CD4-positive, alpha-beta T cell (primary cell): ENCODE results near the gene PRXL2B. TPM values are rescaled to one million over a fixed set of nuclear protein-coding genes. Genes with fewer than 3 reads are reported as not detected.

Experiments used
- ATAC-seq: fragments of 200-7000 bp; cut with Tn5 transposase; one replicate; pipeline ENCODE4 v1.10.0; 2022; ENCODE audit warnings: mild to moderate bottlenecking; ENCODE audit not compliant: poor library complexity
- CTCF ChIA-PET: fragments of 350-600 bp; sonication (Branson Sonifier 250); formaldehyde crosslinking; loops from one replicate; lab custom pipeline; 2021; ENCODE audit warnings: antibody characterized with exemption, inconsistent platforms; lab: Charles Lee
- POLR2A ChIA-PET: fragments of 350-600 bp; sonication (Branson Sonifier 250); formaldehyde crosslinking; loops from one replicate; lab custom pipeline; 2021; ENCODE audit warnings: antibody characterized with exemption, inconsistent platforms; lab: Charles Lee
- DNase-seq, 14 experiments: peaks; one replicate each; pipeline ENCODE4 v3.0.0-alpha.2; 2013 to 2020; ENCODE audit warnings: mixed read lengths in 2 of 14
- H3K27ac ChIP-seq, 2 donors: one replicate each; pipeline versions ENCODE4 v1.5.1 to v1.7.0; 2013; ENCODE audit warnings: low read length in 2 of 2, low read depth in 1 of 2, mild to moderate bottlenecking in 1 of 2
- H3K27me3 ChIP-seq, 2 experiments: 1 replicate in 1 of 2; 2 replicates in 1 of 2; pipeline versions ENCODE4 v1.6.1 to v1.7.0; 2013; ENCODE audit warnings: low read length in 2 of 2, control low read depth in 1 of 2, mild to moderate bottlenecking in 1 of 2, moderate library complexity in 1 of 2; ENCODE audit not compliant: insufficient read depth in 2 of 2, control insufficient read depth in 1 of 2
- H3K36me3 ChIP-seq: one replicate; pipeline ENCODE4 v1.6.1; 2013; ENCODE audit warnings: low read length, control low read depth; ENCODE audit not compliant: insufficient read depth
- H3K4me1 ChIP-seq: one replicate; pipeline ENCODE4 v1.6.1; 2013; ENCODE audit warnings: low read length, control low read depth; ENCODE audit not compliant: insufficient read depth
- H3K4me3 ChIP-seq: one replicate; pipeline ENCODE4 v1.5.1; 2013; ENCODE audit warnings: mild to moderate bottlenecking, low read length, moderate library complexity
- H3K9me3 ChIP-seq, 2 experiments: 1 replicate in 1 of 2; 2 replicates in 1 of 2; pipeline versions ENCODE4 v1.6.1 to v1.7.0; 2013; ENCODE audit warnings: low read length in 2 of 2, mild to moderate bottlenecking in 2 of 2, control low read depth in 1 of 2, moderate library complexity in 1 of 2; ENCODE audit not compliant: control insufficient read depth in 1 of 2, insufficient read depth in 1 of 2
- H3K27ac Mint-ChIP-seq: one replicate; pipeline ENCODE4 v1.8.0; 2020; ENCODE audit warnings: mixed read lengths
- H3K27me3 Mint-ChIP-seq: one replicate; pipeline ENCODE4 v1.8.0; 2021; ENCODE audit warnings: mixed read lengths
- H3K36me3 Mint-ChIP-seq: one replicate; pipeline ENCODE4 v1.8.0; 2021; ENCODE audit warnings: low read depth, mixed read lengths
- H3K4me1 Mint-ChIP-seq: one replicate; pipeline ENCODE4 v1.8.0; 2021; ENCODE audit warnings: low read depth, mixed read lengths
- H3K4me3 Mint-ChIP-seq: one replicate; pipeline ENCODE4 v1.8.0; 2020; ENCODE audit warnings: mild to moderate bottlenecking, mixed read lengths
- H3K9me3 Mint-ChIP-seq: one replicate; pipeline ENCODE4 v1.8.0; 2020; ENCODE audit warnings: mixed read lengths
- CTCF ChIP-seq: fragments of 200-600 bp; IDR thresholded peaks from one replicate; pipeline ENCODE4 v1.8.0; 2022; ENCODE audit warnings: antibody characterized with exemption, mild to moderate bottlenecking
- intact Hi-C, 2 experiments: fragments of 100-400 bp; cut with DNase I in 1 of 2; cut with micrococcal nuclease in 1 of 2; formaldehyde crosslinking; loops; one replicate each; pipeline versions ENCODE4 v1.15.1 to v1.9.0; 2023 to 2025; cut with DNase I, micrococcal nuclease
- total RNA-seq, 174 experiments: library from RNA in 2 of 174; stranded (reverse) in 2 of 174; gene quantifications; one replicate each; pipeline ENCODE4 v1.2.3 and lab custom pipeline; 2021 to 2026

PRXL2B gene
- total RNA-seq, 2 experiments from 2014 or later: 11.0 to 12.8 TPM

GRCh38 chr1:2638466-2639115 lies 52.0 kb downstream of the PRXL2B start:
- no peak for TF ChIP-seq CTCF
- CTCF ChIA-PET: no interaction called here
- H3K27me3 Mint-ChIP-seq: no peaks in the 10 kb centered on the region
- no peaks in the 10 kb centered on the region for H3K36me3 ChIP-seq
- H3K4me3 ChIP-seq: no peak overlapping the region
- POLR2A ChIA-PET: no interaction called here
- peaks cover 27% of the 10 kb centered on the region for H3K4me1 ChIP-seq
- DNase-seq (peak in 1 of 14 experiments; percentile 15), ATAC-seq (no peak)
- no peaks in the 10 kb centered on the region for H3K9me3 Mint-ChIP-seq
- intact Hi-C loops: no loop called here
- peak overlapping the region; percentile 78 for H3K27ac Mint-ChIP-seq
- H3K4me3 Mint-ChIP-seq: peak overlapping the region; percentile 54
- H3K4me1 Mint-ChIP-seq: peaks cover 12% of the 10 kb centered on the region
- no peak overlapping the region for H3K27ac ChIP-seq
- no peaks in the 10 kb centered on the region for H3K36me3 Mint-ChIP-seq
- peaks cover 0 to 22% of the 10 kb centered on the region in 2 experiments for H3K9me3 ChIP-seq
- no peaks in the 10 kb centered on the region for H3K27me3 ChIP-seq

GRCh38 chr1:2639203-2639602 lies 52.6 kb downstream of the PRXL2B start:
- Histone ChIP-seq H3K4me1 (peaks cover 32% of the 10 kb centered on the region), H3K9me3 (peaks cover 0 to 17% of the 10 kb centered on the region in 2 experiments), H3K27ac (no peak overlapping the region), H3K36me3 (no peaks in the 10 kb centered on the region), H3K27me3 (no peaks in the 10 kb centered on the region), H3K4me3 (no peak overlapping the region)
- no peaks in the 10 kb centered on the region for H3K27me3 Mint-ChIP-seq
- TF ChIP-seq CTCF: no peak
- POLR2A ChIA-PET: no interaction called here
- peaks cover 12% of the 10 kb centered on the region for H3K4me1 Mint-ChIP-seq
- intact Hi-C loops: no loop called here
- ATAC-seq (no peak), DNase-seq (peak in 1 of 14 experiments; percentile 19)
- H3K27ac Mint-ChIP-seq: peak overlapping the region; percentile 78
- peak overlapping the region; percentile 54 for H3K4me3 Mint-ChIP-seq
- H3K9me3 Mint-ChIP-seq: no peaks in the 10 kb centered on the region
- no peaks in the 10 kb centered on the region for H3K36me3 Mint-ChIP-seq
- CTCF ChIA-PET: no interaction called here

GRCh38 chr1:2639607-2640521 lies 53.3 kb downstream of the PRXL2B start:
- peak overlapping the region in 1 of 2 donors; percentile 16 for H3K27ac ChIP-seq
- H3K4me1 ChIP-seq: peaks cover 32% of the 10 kb centered on the region
- CTCF ChIA-PET: interaction anchor here (1.6 kb wide), 1 partner anchor 85 kb away, joined by 5 read pairs; no protein-coding TSS in a partner anchor

More at GRCh38 chr1:2639607-2640521, 53.3 kb downstream of the PRXL2B start:
- POLR2A ChIA-PET: no interaction called here
- intact Hi-C loops: loop anchor here (5.0 to 10.0 kb wide), 5 partner anchors 113 to 593 kb away; partner anchors contain the start of genes PANK4 (in 2 of the 2) and PEX10 (in 1 of the 2)
- H3K9me3 Mint-ChIP-seq: no peaks in the 10 kb centered on the region
- no peaks in the 10 kb centered on the region for H3K36me3 Mint-ChIP-seq
- H3K27me3 Mint-ChIP-seq: no peaks in the 10 kb centered on the region
- no peaks in the 10 kb centered on the region for H3K36me3 ChIP-seq
- peak in 1 of 14 experiments; percentile 24 for DNase-seq
- TF ChIP-seq CTCF: no peak
- H3K27ac Mint-ChIP-seq: no peak overlapping the region
- H3K27me3 ChIP-seq: no peaks in the 10 kb centered on the region
- peaks cover 0 to 16% of the 10 kb centered on the region in 2 experiments for H3K9me3 ChIP-seq
- no peak for ATAC-seq
- no peak overlapping the region for H3K4me3 ChIP-seq
- H3K4me1 Mint-ChIP-seq: peaks cover 12% of the 10 kb centered on the region
- H3K4me3 Mint-ChIP-seq: peak overlapping the region; percentile 38
